HepG2 (cell line): ENCODE measurements around the gene SLC6A9. TPM values are rescaled to one million over a fixed set of nuclear protein-coding genes. Genes with fewer than 3 reads are reported as not detected.

Experiments
- ARHGAP35 ChIP-seq: sonication (generic); formaldehyde crosslinking; IDR thresholded peaks from 2 replicates; pipeline ENCODE4 v1.9.0; 2022; ENCODE audit warnings: mild to moderate bottlenecking, inconsistent platforms, moderate library complexity, missing genetic modification reagents, borderline replicate concordance
- FOXM1 ChIP-seq: sonication (generic); formaldehyde crosslinking; IDR thresholded peaks from 2 replicates; pipeline ENCODE4 v1.5.0; 2020; ENCODE audit warnings: missing genetic modification reagents
- GABPA ChIP-seq, 2 experiments: IDR thresholded peaks; 2 replicates each; pipeline ENCODE4 v1.6.1; 2011 to 2016; ENCODE audit warnings: low read depth in 2 of 2, low read length in 1 of 2, missing biosample characterization in 1 of 2, missing genetic modification characterization in 1 of 2
- HDAC1 ChIP-seq: sonication (generic); formaldehyde crosslinking; IDR thresholded peaks from 2 replicates; pipeline ENCODE4 v1.5.1; 2020; ENCODE audit warnings: mild to moderate bottlenecking, missing genetic modification reagents
- KLF6 ChIP-seq: IDR thresholded peaks from 2 replicates; pipeline ENCODE4 v1.8.0; 2016; ENCODE audit warnings: missing biosample characterization, missing genetic modification reagents
- NFE2 ChIP-seq: sonication (generic); formaldehyde crosslinking; IDR thresholded peaks from 2 replicates; pipeline ENCODE4 v1.4.0; 2020; ENCODE audit warnings: missing genetic modification reagents
- POGZ ChIP-seq: sonication (generic); formaldehyde crosslinking; IDR thresholded peaks from 2 replicates; pipeline ENCODE4 v1.4.0; 2020; ENCODE audit warnings: mild to moderate bottlenecking, missing genetic modification reagents
- SIN3B ChIP-seq: fragments of 150-350 bp; IDR thresholded peaks from 2 replicates; pipeline ENCODE4 v1.6.1; 2014; ENCODE audit warnings: low read length
- SP1 ChIP-seq, 2 experiments: fragments of 450-650 bp in 1 of 2; sonication (generic) in 1 of 2; formaldehyde crosslinking in 1 of 2; IDR thresholded peaks; 2 replicates each; pipeline versions ENCODE4 v1.4.0 to v1.6.1; 2016 to 2020; ENCODE audit warnings: missing genetic modification reagents in 1 of 2
- THAP11 ChIP-seq: IDR thresholded peaks from 2 replicates; pipeline ENCODE4 v1.6.1; 2016; ENCODE audit warnings: missing biosample characterization, missing genetic modification reagents
- ZKSCAN5 ChIP-seq: sonication (generic); formaldehyde crosslinking; IDR thresholded peaks from 2 replicates; pipeline ENCODE4 v1.5.1; 2020; ENCODE audit warnings: mild to moderate bottlenecking, missing genetic modification reagents
- ZMYM4 ChIP-seq: sonication (generic); formaldehyde crosslinking; IDR thresholded peaks from 2 replicates; pipeline ENCODE4 v1.8.1; 2023; ENCODE audit warnings: mild to moderate bottlenecking, missing genetic modification reagents
- ZNF180 ChIP-seq: sonication (generic); formaldehyde crosslinking; IDR thresholded peaks from 2 replicates; pipeline ENCODE4 v1.4.0; 2020; ENCODE audit warnings: low read depth, missing genetic modification reagents, borderline replicate concordance
- ZNF382 ChIP-seq: sonication (generic); formaldehyde crosslinking; IDR thresholded peaks from 2 replicates; pipeline ENCODE4 v1.5.0; 2020; ENCODE audit warnings: missing genetic modification reagents, mild to moderate bottlenecking, borderline replicate concordance
- ZNF484 ChIP-seq: sonication (generic); formaldehyde crosslinking; IDR thresholded peaks from 2 replicates; pipeline ENCODE4 v1.5.1; 2020; ENCODE audit warnings: mild to moderate bottlenecking, low read depth, missing genetic modification reagents, borderline replicate concordance
- ZNF556 ChIP-seq: sonication (generic); formaldehyde crosslinking; IDR thresholded peaks from 2 replicates; pipeline ENCODE4 v1.4.0; 2020; ENCODE audit warnings: mild to moderate bottlenecking, missing genetic modification reagents, borderline replicate concordance
- ZNF567 ChIP-seq: sonication (generic); formaldehyde crosslinking; IDR thresholded peaks from 2 replicates; pipeline ENCODE4 v1.8.1; 2023; ENCODE audit warnings: mild to moderate bottlenecking, missing genetic modification reagents, borderline replicate concordance
- ZNF605 ChIP-seq: sonication (generic); formaldehyde crosslinking; IDR thresholded peaks from 2 replicates; pipeline ENCODE4 v1.8.0; 2022; ENCODE audit warnings: mild to moderate bottlenecking, missing genetic modification reagents
- ZNF619 ChIP-seq: sonication (generic); formaldehyde crosslinking; IDR thresholded peaks from 2 replicates; pipeline ENCODE4 v1.4.0; 2020; ENCODE audit warnings: mild to moderate bottlenecking, missing genetic modification reagents
- ZNF746 ChIP-seq: sonication (generic); formaldehyde crosslinking; IDR thresholded peaks from 2 replicates; pipeline ENCODE4 v1.8.0; 2022; ENCODE audit warnings: mild to moderate bottlenecking, missing genetic modification reagents
- ZNF747 ChIP-seq: sonication (generic); formaldehyde crosslinking; IDR thresholded peaks from 2 replicates; pipeline ENCODE4 v1.8.1; 2023; ENCODE audit warnings: missing genetic modification reagents, mild to moderate bottlenecking, borderline replicate concordance
- ZNF792 ChIP-seq: IDR thresholded peaks from 2 replicates; pipeline ENCODE4 v1.6.1; 2016
- polyA plus RNA-seq, 8 experiments: library from polyadenylated mRNA; depleted of rRNA in 3 of 8; stranded (reverse) in 7 of 8; unstranded in 1 of 8; fragments of >200 nt; fragmentation: Illumina TruSeq in 4 of 8; extraction: Trizol in 4 of 8; gene quantifications; 2 replicates each; pipeline versions ENCODE4 v1.2.1 to v1.2.3, GENCODE V29; 2011 to 2016; ENCODE audit warnings: low read depth in 4 of 8, missing spikeins in 1 of 8, mixed read lengths in 1 of 8; ENCODE audit not compliant: insufficient read depth in 1 of 8
- total RNA-seq, 5 experiments: library from RNA; depleted of rRNA; stranded (reverse); fragments of >200 nt; fragmentation: Illumina TruSeq; extraction: Trizol; gene quantifications; 2 replicates each; pipeline ENCODE4 v1.2.3, GENCODE V29; 2016; ENCODE audit warnings: low read depth in 1 of 5
- TF ChIP-seq, protein P1 (sequence below): sonication (generic); formaldehyde crosslinking; IDR thresholded peaks from 2 replicates; pipeline ENCODE4 v1.5.1; 2020; ENCODE audit warnings: mild to moderate bottlenecking, missing genetic modification reagents, moderate library complexity
- TF ChIP-seq, protein P2 (sequence below): IDR thresholded peaks from 2 replicates; pipeline ENCODE4 v1.6.1; 2018; ENCODE audit warnings: missing genetic modification reagents
- TF ChIP-seq, protein P3 (sequence below): sonication (generic); formaldehyde crosslinking; IDR thresholded peaks from 2 replicates; pipeline ENCODE4 v1.5.0; 2020; ENCODE audit warnings: missing genetic modification reagents

The SLC6A9 gene
- total and polyA plus RNA-seq, 2 of the 13 experiments (the other 11 are each of a cell fraction or from before 2014, with no cell fraction given): 8.5 to 9.9 TPM

GRCh38 chr1:43974443-43975248 is 56.6 kb downstream of the SLC6A9 start, which contains the start of gene ATP6V0B (continued):
- TF ChIP-seq, protein P1, sequence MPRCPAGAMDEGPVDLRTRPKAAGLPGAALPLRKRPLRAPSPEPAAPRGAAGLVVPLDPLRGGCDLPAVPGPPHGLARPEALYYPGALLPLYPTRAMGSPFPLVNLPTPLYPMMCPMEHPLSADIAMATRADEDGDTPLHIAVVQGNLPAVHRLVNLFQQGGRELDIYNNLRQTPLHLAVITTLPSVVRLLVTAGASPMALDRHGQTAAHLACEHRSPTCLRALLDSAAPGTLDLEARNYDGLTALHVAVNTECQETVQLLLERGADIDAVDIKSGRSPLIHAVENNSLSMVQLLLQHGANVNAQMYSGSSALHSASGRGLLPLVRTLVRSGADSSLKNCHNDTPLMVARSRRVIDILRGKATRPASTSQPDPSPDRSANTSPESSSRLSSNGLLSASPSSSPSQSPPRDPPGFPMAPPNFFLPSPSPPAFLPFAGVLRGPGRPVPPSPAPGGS: peak; percentile 61; the same call in 1 of the 2 replicates
- TF ChIP-seq ZNF382 (CRISPR knock-in tag): no peak
- no peak for TF ChIP-seq ZNF619
- TF ChIP-seq ZNF556 (CRISPR knock-in tag): peak; percentile 18; the same call in 1 of the 2 replicates
- no peak; the same call in 1 of the 2 replicates for TF ChIP-seq ZNF605 (CRISPR knock-in tag)
- peak; percentile 67; the same call in 1 of the 2 replicates for TF ChIP-seq ZMYM4 (CRISPR knock-in tag)
- TF ChIP-seq HDAC1 (CRISPR knock-in tag): peak; percentile 92
- TF ChIP-seq ZKSCAN5 (CRISPR knock-in tag): no peak
- TF ChIP-seq ZNF567 (CRISPR knock-in tag): no peak
- peak; percentile 49; the same call in 1 of the 2 replicates for TF ChIP-seq ARHGAP35 (CRISPR knock-in tag)
- TF ChIP-seq ZNF792 (CRISPR knock-in tag): peak; percentile 21; the same call in 1 of the 2 replicates
- no peak for TF ChIP-seq SP1 (IDR thresholded peaks at IDR 0.05)
- 0 out of 2 replicates have a peak, but pooled peaks have one; percentile 24 for TF ChIP-seq SP1 (CRISPR knock-in tag; IDR thresholded peaks at IDR 0.05)
- TF ChIP-seq, protein P2, sequence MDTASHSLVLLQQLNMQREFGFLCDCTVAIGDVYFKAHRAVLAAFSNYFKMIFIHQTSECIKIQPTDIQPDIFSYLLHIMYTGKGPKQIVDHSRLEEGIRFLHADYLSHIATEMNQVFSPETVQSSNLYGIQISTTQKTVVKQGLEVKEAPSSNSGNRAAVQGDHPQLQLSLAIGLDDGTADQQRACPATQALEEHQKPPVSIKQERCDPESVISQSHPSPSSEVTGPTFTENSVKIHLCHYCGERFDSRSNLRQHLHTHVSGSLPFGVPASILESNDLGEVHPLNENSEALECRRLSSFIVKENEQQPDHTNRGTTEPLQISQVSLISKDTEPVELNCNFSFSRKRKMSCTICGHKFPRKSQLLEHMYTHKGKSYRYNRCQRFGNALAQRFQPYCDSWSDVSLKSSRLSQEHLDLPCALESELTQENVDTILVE (CRISPR knock-in tag): peak; percentile 89
- peak; percentile 60; the same call in 1 of the 2 replicates for TF ChIP-seq KLF6 (CRISPR knock-in tag)
- TF ChIP-seq ZNF180 (CRISPR knock-in tag): no peak
- TF ChIP-seq ZNF484 (CRISPR knock-in tag): no peak
- TF ChIP-seq FOXM1 (CRISPR knock-in tag): no peak
- TF ChIP-seq GABPA (IDR thresholded peaks at IDR 0.05; ENCODE audit: low read depth, low read length): no peak
- TF ChIP-seq GABPA (CRISPR knock-in tag; IDR thresholded peaks at IDR 0.05; ENCODE audit: low read depth): peak; percentile 78
- TF ChIP-seq POGZ: peak; percentile 68
- TF ChIP-seq THAP11 (CRISPR knock-in tag): peak; percentile 99
- TF ChIP-seq SIN3B: peak; percentile 25; the same call in 1 of the 2 replicates
- peak; percentile 77; the same call in 1 of the 2 replicates for TF ChIP-seq ZNF747 (CRISPR knock-in tag)
- TF ChIP-seq, protein P3, sequence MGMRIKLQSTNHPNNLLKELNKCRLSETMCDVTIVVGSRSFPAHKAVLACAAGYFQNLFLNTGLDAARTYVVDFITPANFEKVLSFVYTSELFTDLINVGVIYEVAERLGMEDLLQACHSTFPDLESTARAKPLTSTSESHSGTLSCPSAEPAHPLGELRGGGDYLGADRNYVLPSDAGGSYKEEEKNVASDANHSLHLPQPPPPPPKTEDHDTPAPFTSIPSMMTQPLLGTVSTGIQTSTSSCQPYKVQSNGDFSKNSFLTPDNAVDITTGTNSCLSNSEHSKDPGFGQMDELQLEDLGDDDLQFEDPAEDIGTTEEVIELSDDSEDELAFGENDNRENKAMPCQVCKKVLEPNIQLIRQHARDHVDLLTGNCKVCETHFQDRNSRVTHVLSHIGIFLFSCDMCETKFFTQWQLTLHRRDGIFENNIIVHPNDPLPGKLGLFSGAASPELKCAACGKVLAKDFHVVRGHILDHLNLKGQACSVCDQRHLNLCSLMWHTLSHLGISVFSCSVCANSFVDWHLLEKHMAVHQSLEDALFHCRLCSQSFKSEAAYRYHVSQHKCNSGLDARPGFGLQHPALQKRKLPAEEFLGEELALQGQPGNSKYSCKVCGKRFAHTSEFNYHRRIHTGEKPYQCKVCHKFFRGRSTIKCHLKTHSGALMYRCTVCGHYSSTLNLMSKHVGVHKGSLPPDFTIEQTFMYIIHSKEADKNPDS (CRISPR knock-in tag): no peak
- no peak for TF ChIP-seq NFE2
- no peak; the same call in 1 of the 2 replicates for TF ChIP-seq ZNF746 (CRISPR knock-in tag)
